ENCODE results near the gene LMX1A.

The LMX1A gene

GRCh38 chr1:165162671-165163241, 193.8 kb downstream of the LMX1A start:
- no peak for DNase-seq (ENCODE audit: low spot score)

DNA sequence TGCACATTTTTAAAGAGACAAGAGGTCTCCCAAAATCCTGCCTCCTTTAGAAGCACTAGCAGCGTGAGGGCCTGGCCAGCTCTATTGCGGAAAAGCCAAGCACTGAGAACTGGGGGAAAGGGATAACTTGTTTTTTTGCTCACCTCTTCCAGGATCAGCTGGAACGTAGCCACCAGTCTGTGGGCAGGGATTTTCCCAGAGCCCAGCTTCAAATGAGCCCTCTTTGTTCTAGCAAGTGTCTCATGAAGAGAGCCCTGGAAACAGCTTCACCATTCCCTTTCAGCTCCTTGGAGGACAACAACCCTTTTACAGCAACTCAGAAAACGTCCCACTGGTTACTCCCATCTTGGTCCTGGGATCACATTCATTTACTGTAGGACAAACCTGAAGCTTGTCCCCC, 195.4 kb downstream of the LMX1A start:
- DNase-seq (ENCODE audit: low spot score): no peak

DNA sequence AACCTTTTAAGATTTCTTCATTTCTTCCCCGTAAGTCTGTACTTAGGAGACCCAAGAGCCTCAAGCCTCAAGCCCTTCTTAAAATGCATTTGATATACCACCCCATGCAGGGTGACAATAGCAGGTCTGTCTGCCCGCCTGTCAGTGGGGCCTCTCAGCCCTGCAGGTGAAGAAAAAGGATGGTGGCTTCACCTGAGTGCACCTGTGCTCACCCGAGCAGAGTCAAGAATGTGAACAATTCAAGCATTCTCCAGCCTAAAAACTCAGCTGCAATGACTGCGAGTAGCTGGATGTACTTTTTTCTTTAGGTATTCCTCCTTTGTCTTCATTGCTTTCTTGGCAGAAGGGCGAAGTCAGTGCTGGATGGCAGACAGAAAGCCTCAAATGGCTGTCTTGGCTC, 203.3 kb downstream of the LMX1A start:
- DNase-seq (ENCODE audit: low spot score): no peak

- DNase-seq (ENCODE audit: low spot score): no peak
Measured at GRCh38 chr1:165152727-165153126, 203.8 kb downstream of the LMX1A start.

GRCh38 chr1:165152109-165152508, 204.4 kb downstream of the LMX1A start:
- DNase-seq (ENCODE audit: low spot score): no peak
